ENCODE results near the gene CTBP2.

DNA sequence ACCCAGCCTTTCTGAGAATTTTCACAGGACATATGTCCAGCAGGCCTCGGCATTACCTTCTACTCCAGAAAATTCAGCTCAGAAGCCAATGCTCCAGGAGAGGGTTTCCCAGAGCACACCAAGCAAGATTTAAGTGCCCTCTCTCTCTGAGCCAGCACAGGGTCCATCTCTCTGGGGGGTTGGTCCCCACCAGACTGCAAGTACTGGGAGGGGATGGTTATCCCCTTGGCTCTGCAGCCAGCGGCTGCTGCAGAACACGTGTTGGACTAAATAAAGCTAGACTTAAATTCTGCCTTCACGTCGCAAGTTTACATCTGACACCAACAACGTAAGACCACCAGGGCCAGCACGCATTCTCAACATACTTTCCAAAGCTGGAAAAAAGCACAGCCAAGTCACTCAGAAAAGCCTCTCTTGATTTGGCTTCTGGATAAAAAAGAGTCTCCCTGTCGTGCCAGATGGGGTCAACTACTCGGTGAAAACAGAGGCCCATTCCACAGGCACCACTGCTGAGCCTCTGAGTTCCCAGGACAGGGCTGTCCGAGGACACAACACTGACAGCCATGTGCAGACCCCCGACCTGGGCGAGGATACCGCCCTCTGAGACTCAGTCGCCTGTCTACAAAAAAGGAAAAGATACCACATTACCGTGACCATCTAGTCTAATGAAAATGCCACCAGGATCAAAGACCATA lies 77.3 kb downstream of the CTBP2 start:
- TF ChIP-seq EZH2phosphoT487 (IDR thresholded peaks at IDR 0.05) (no peak), EZH2 (IDR thresholded peaks at IDR 0.05) (no peak)
- TF ChIP-seq, protein P1, sequence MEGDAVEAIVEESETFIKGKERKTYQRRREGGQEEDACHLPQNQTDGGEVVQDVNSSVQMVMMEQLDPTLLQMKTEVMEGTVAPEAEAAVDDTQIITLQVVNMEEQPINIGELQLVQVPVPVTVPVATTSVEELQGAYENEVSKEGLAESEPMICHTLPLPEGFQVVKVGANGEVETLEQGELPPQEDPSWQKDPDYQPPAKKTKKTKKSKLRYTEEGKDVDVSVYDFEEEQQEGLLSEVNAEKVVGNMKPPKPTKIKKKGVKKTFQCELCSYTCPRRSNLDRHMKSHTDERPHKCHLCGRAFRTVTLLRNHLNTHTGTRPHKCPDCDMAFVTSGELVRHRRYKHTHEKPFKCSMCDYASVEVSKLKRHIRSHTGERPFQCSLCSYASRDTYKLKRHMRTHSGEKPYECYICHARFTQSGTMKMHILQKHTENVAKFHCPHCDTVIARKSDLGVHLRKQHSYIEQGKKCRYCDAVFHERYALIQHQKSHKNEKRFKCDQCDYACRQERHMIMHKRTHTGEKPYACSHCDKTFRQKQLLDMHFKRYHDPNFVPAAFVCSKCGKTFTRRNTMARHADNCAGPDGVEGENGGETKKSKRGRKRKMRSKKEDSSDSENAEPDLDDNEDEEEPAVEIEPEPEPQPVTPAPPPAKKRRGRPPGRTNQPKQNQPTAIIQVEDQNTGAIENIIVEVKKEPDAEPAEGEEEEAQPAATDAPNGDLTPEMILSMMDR (IDR thresholded peaks at IDR 0.05), result no peak

All from neural progenitor cell (in vitro differentiated cells).